GM19324 (cell line): ENCODE data around the gene ZNF608.

Source experiments
- ATAC-seq: cut with Tn5 transposase; IDR thresholded peaks from one replicate; pipeline ENCODE4 v1.9.1; 2021; ENCODE audit warnings: mild to moderate bottlenecking, moderate library complexity; ENCODE audit not compliant: unreplicated experiment, low FRiP score

ZNF608 gene

GRCh38 chr5:124696898-124697297 is 49.5 kb downstream of the ZNF608 start:
- no peak for ATAC-seq
